GM12878 (cell line): ENCODE measurements around the gene LIPE. TPM values are rescaled to one million over a fixed set of nuclear protein-coding genes. Genes with fewer than 3 reads are reported as not detected.

ENCODE experiments used
- ATAC-seq: fragments of 200-7000 bp; cut with Tn5 transposase; 3 replicates; pipeline ENCODE4 v1.9.1; 2020; ENCODE audit warnings: mild to moderate bottlenecking, moderate library complexity
- BruUV-seq: library from RNA; stranded (reverse); fragments of 400-500 nt; replicated peaks from 2 replicates; lab custom pipeline; 2021; lab: Mats Ljungman, UMichigan
- CTCF ChIA-PET: fragments of 300-600 bp; sonication (Branson Sonifier 250); formaldehyde crosslinking; extraction: SDS; loops from one replicate; lab custom pipeline; 2021; ENCODE audit warnings: inconsistent platforms; lab: Yijun Ruan, JAX
- POLR2A ChIA-PET: fragments of 350-600 bp; formaldehyde crosslinking; extraction: SDS; loops from one replicate; lab custom pipeline; 2021; ENCODE audit warnings: inconsistent platforms; lab: Charles Lee
- RAD21 ChIA-PET: fragments of 300-600 bp; sonication (Branson Sonifier 250); formaldehyde crosslinking; loops from one replicate; lab custom pipeline; 2023; ENCODE audit warnings: antibody characterized with exemption; ENCODE audit not compliant: unreplicated experiment; lab: Charles Lee
- SMC1A ChIA-PET: fragments of 300-600 bp; sonication (Branson Sonifier 250); formaldehyde crosslinking; loops from one replicate; lab custom pipeline; 2023; ENCODE audit not compliant: unreplicated experiment, uncharacterized antibody; lab: Charles Lee
- DNase-seq: peaks from one replicate; pipeline ENCODE4 v3.0.0-alpha.2; 2011; ENCODE audit warnings: low read depth, low spot score
- FAIRE-seq: peaks from 3 replicates; lab custom pipeline; 2011; peaks lifted over from hg19 to GRCh38; lab: Jason Lieb, UNC
- H2AFZ ChIP-seq: 2 replicates; pipeline ENCODE4 v1.6.0; 2011; ENCODE audit warnings: low read depth, low read length, control low read depth; ENCODE audit not compliant: control insufficient read depth
- H3K27ac ChIP-seq: 2 replicates; pipeline ENCODE4 v1.5.1; 2011; ENCODE audit warnings: control low read depth; ENCODE audit not compliant: control insufficient read depth, insufficient read depth
- H3K27me3 ChIP-seq, 2 experiments: replicated peaks in 1 of 2; 2 replicates each; pipeline versions ENCODE4 v1.6.0 to v1.6.1; 2011; ENCODE audit warnings: low read length in 1 of 2; ENCODE audit not compliant: control insufficient read depth in 2 of 2, insufficient read depth in 2 of 2
- H3K36me3 ChIP-seq, 2 experiments: 2 replicates each; pipeline ENCODE4 v1.5.1; 2011; ENCODE audit warnings: low read length in 1 of 2; ENCODE audit not compliant: control insufficient read depth in 2 of 2, insufficient read depth in 2 of 2
- H3K4me1 ChIP-seq: 2 replicates; pipeline ENCODE4 v1.6.1; 2011; ENCODE audit warnings: mild to moderate bottlenecking, low read length, moderate library complexity, mixed read lengths; ENCODE audit not compliant: control insufficient read depth, insufficient read depth
- H3K4me2 ChIP-seq: 2 replicates; pipeline ENCODE4 v1.6.0; 2011; ENCODE audit warnings: control low read depth; ENCODE audit not compliant: control insufficient read depth, insufficient read depth
- H3K4me3 ChIP-seq: fragments of 200-600 bp; sonication (generic); 2 replicates; pipeline ENCODE4 v1.5.1; 2016
- H3K79me2 ChIP-seq: 2 replicates; pipeline ENCODE4 v1.6.0; 2011; ENCODE audit warnings: low read length; ENCODE audit not compliant: control insufficient read depth, insufficient read depth
- H3K9ac ChIP-seq: 2 replicates; pipeline ENCODE4 v1.8.0; 2011; ENCODE audit warnings: low read length, control low read depth, mixed read lengths; ENCODE audit not compliant: control insufficient read depth, insufficient read depth
- H3K9me3 ChIP-seq: replicated peaks from 3 replicates; pipeline ENCODE4 v1.5.1; 2011; ENCODE audit warnings: mild to moderate bottlenecking, low read length; ENCODE audit not compliant: control insufficient read depth, insufficient read depth
- H4K20me1 ChIP-seq: 2 replicates; pipeline ENCODE4 v1.6.0; 2011; ENCODE audit not compliant: control insufficient read depth, insufficient read depth
- BMI1 ChIP-seq: fragments of 450-650 bp; IDR thresholded peaks from 2 replicates; pipeline ENCODE4 v1.6.1; 2016; ENCODE audit warnings: mild to moderate bottlenecking, moderate library complexity, borderline replicate concordance
- RAD21 ChIP-seq: IDR thresholded peaks from 2 replicates; pipeline ENCODE4 v1.6.1; 2011; ENCODE audit warnings: mild to moderate bottlenecking, low read depth, low read length, moderate library complexity; ENCODE audit not compliant: insufficient read depth
- REST ChIP-seq: IDR thresholded peaks from 2 replicates; pipeline ENCODE4 v1.6.1; 2012; ENCODE audit warnings: mild to moderate bottlenecking, low read depth, low read length
- TCF3 ChIP-seq: IDR thresholded peaks from 2 replicates; pipeline ENCODE4 v1.6.1; 2012; ENCODE audit warnings: low read depth, mild to moderate bottlenecking, low read length, borderline replicate concordance; ENCODE audit not compliant: insufficient read depth
- WGBS: methylation state at CpG from one replicate; pipeline ENCODE4 v1.1.6; 2016; ENCODE audit warnings: low lambda C conversion rate; ENCODE audit not compliant: insufficient replicate concordance, insufficient coverage; ENCODE audit errors: missing lambda C conversion rate; 5-methylcytosine and 5-hydroxymethylcytosine counted together
- in situ Hi-C: fragments of 300-500 bp; cut with MboI; formaldehyde crosslinking; loops from 9 replicates; pipeline ENCODE4 v1.14.3; 2018; ENCODE audit warnings: mixed read lengths
- intact Hi-C: fragments of 100-400 bp; cut with micrococcal nuclease; formaldehyde crosslinking; loops from one replicate; pipeline ENCODE4 v1.14.2; 2022; ENCODE audit not compliant: unreplicated experiment
- polyA plus RNA-seq, 11 experiments: library from polyadenylated mRNA; depleted of rRNA in 4 of 11; unstranded in 6 of 11; stranded (reverse) in 5 of 11; fragments of >200 nt; fragmentation: Nextera tagmentation in 4 of 11; fragmentation: Illumina TruSeq in 1 of 11; extraction: Ambion mirVana in 4 of 11; extraction: Trizol in 1 of 11; gene quantifications; 1 replicate in 1 of 11; 2 replicates in 10 of 11; pipeline versions ENCODE4 v1.2.1 to v1.2.3, GENCODE V29; 2011 to 2016; ENCODE audit warnings: inconsistent platforms in 2 of 11, missing spikeins in 2 of 11, low read depth in 1 of 11
- total RNA-seq, 4 experiments: library from RNA; depleted of rRNA in 3 of 4; stranded (reverse); fragments of >200 nt in 3 of 4; fragmentation: Illumina TruSeq in 1 of 4; extraction: Trizol in 1 of 4; gene quantifications; 2 replicates each; pipeline versions ENCODE4 v1.2.1 to v1.2.3, GENCODE V29; 2013 to 2021

The LIPE gene
- total and polyA plus RNA-seq, 10 of the 15 experiments (the other 5 are each of a cell fraction or from before 2014, with no cell fraction given) = 0.02 to 33.3 (median 9.5) TPM

DNA sequence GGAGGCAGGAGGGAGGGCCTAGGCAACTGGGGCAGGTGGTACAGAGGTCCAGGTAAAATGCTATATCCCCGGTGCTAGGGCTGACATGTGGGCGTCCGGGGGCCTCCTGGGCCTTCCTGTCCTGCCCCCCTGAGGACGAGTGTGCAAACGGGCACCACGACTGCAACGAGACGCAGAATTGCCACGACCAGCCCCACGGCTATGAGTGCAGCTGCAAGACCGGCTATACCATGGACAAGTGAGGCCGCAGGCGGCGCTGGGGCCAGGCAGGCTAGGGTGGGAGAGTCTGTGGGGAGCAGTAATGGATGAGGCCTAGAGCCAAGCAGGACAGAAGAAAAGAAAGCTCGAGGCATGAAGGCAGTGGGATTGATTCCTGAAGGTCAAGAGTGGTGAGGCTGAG is 58.4 kb downstream of the LIPE start:
- H3K4me3 ChIP-seq = no peak overlapping the region
- no peaks in the 10 kb centered on the region for H4K20me1 ChIP-seq
- peaks cover 2% of the 10 kb centered on the region for H3K4me1 ChIP-seq
- 64% methylated on average over 15 of the region's 15 CpGs for WGBS
- intact Hi-C loops = no loop called here
- ChIA-PET SMC1A (interaction anchor here (1.0 kb wide), 1 partner anchor 13 kb away, joined by 3 read pairs; no protein-coding TSS in a partner anchor), CTCF (no interaction called here), POLR2A (no interaction called here), RAD21 (no interaction called here)
- H3K27ac ChIP-seq = no peak overlapping the region
- peaks cover 5% of the 10 kb centered on the region; the same call in 1 of the 3 replicates for H3K9me3 ChIP-seq
- BruUV-seq = no TSS peak
- no peak for DNase-seq
- H3K9ac ChIP-seq = no peak overlapping the region
- H3K36me3 ChIP-seq = no peaks in the 10 kb centered on the region
- H3K27me3 ChIP-seq = no peaks in the 10 kb centered on the region
- TF ChIP-seq REST (no peak), TCF3 (no peak), RAD21 (no peak), BMI1 (no peak)
- H3K79me2 ChIP-seq = no peaks in the 10 kb centered on the region
- H2AFZ ChIP-seq = no peak overlapping the region
- no peak overlapping the region for H3K4me2 ChIP-seq
- no peak for FAIRE-seq
- in situ Hi-C loops = no loop called here
- ATAC-seq = no peak
